Neutrophil (primary cell): Measurements from ENCODE around the gene DOK7.

Experiments
- H3K27ac ChIP-seq: fragments of 200-600 bp; sonication (generic); 2 replicates; pipeline ENCODE4 v1.5.1; 2016; ENCODE audit warnings: mild to moderate bottlenecking, moderate library complexity
- H3K27me3 ChIP-seq: fragments of 200-600 bp; sonication (generic); 2 replicates; pipeline ENCODE4 v1.6.0; 2016; ENCODE audit warnings: mild to moderate bottlenecking
- H3K36me3 ChIP-seq: fragments of 200-600 bp; sonication (generic); 2 replicates; pipeline ENCODE4 v1.5.1; 2017
- H3K4me1 ChIP-seq, 2 experiments: fragments of 200-600 bp in 1 of 2; sonication (generic) in 1 of 2; 1 replicate in 1 of 2; 2 replicates in 1 of 2; pipeline versions ENCODE4 v1.5.1 to v1.6.1; 2013 to 2016; ENCODE audit warnings: low read depth in 1 of 2, low read length in 1 of 2, mild to moderate bottlenecking in 1 of 2, moderate library complexity in 1 of 2; ENCODE audit not compliant: control insufficient read depth in 1 of 2, insufficient read depth in 1 of 2
- H3K4me3 ChIP-seq, 2 experiments: fragments of 200-600 bp in 1 of 2; sonication (generic) in 1 of 2; 1 replicate in 1 of 2; 2 replicates in 1 of 2; pipeline ENCODE4 v1.5.1; 2013 to 2016; ENCODE audit warnings: low read depth in 1 of 2, low read length in 1 of 2, mild to moderate bottlenecking in 1 of 2, moderate library complexity in 1 of 2
- H3K9me3 ChIP-seq: fragments of 200-600 bp; sonication (generic); 2 replicates; pipeline ENCODE4 v1.5.1; 2016
- TF ChIP-seq, protein P1 (sequence below): fragments of 200-600 bp; sonication (generic); IDR thresholded peaks from 2 replicates; pipeline ENCODE4 v1.5.1; 2016; ENCODE audit warnings: antibody characterized with exemption

DOK7 gene

DNA sequence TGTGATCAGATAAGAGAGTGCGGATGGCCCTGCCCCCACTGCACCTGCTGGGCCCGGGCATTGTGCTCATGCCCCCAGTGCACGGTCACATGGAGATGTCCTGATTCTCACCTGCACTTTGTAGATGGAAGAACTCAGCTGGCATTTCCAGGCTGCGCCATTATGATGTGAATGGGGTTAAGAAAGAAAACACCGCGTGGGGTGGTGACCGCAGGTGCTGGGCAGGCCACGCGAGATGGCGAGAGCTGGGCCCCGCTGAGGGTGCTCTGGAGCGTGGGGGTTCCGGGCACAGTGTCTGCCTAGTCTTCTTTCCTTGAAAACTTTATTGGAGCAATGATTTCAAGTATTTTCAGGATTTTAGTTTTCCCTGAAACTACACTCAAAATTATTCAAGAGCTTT lies 39.2 kb upstream of the DOK7 start:
- Histone ChIP-seq H3K4me3 (no peak overlapping the region), H3K27me3 (no peaks in the 10 kb centered on the region), H3K27ac (no peak overlapping the region), H3K9me3 (no peaks in the 10 kb centered on the region), H3K36me3 (no peaks in the 10 kb centered on the region), H3K4me1 (no peaks in the 10 kb centered on the region)
- TF ChIP-seq, protein P1, sequence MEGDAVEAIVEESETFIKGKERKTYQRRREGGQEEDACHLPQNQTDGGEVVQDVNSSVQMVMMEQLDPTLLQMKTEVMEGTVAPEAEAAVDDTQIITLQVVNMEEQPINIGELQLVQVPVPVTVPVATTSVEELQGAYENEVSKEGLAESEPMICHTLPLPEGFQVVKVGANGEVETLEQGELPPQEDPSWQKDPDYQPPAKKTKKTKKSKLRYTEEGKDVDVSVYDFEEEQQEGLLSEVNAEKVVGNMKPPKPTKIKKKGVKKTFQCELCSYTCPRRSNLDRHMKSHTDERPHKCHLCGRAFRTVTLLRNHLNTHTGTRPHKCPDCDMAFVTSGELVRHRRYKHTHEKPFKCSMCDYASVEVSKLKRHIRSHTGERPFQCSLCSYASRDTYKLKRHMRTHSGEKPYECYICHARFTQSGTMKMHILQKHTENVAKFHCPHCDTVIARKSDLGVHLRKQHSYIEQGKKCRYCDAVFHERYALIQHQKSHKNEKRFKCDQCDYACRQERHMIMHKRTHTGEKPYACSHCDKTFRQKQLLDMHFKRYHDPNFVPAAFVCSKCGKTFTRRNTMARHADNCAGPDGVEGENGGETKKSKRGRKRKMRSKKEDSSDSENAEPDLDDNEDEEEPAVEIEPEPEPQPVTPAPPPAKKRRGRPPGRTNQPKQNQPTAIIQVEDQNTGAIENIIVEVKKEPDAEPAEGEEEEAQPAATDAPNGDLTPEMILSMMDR: no peak

DNA sequence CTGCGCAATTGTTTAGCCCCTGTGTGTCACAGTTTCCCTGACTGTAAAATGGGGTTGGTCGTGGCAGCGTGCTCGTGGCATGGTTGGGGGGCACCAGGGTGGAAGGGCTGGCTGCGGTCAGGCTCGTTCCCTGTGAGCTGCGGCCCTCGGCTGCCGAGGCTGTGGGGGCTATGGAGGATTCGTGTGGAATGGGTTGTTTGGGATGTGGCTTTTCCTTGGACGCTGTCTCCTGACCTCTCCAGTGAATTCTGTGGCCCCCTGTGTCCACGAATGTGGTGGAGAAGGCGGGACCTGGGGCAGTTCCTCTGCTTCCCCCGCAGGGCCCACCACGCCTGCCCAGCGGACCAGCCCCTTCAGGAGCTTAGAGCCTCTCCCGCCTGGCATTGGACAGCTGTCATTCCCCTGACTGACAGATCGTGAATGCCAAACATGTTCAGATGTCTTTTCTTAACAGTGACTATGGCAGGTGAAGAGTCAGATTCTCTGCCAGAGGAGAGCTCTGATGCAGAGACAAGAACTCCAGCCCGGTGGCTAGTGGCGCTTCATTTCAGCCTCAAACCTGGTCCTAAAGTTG lies 38.5 kb upstream of the DOK7 start:
- H3K27ac ChIP-seq: no peak overlapping the region
- no peaks in the 10 kb centered on the region for H3K9me3 ChIP-seq
- TF ChIP-seq, protein P1: no peak
- H3K4me3 ChIP-seq: no peak overlapping the region
- H3K27me3 ChIP-seq: no peaks in the 10 kb centered on the region
- H3K4me1 ChIP-seq: no peaks in the 10 kb centered on the region
- no peaks in the 10 kb centered on the region for H3K36me3 ChIP-seq

DNA sequence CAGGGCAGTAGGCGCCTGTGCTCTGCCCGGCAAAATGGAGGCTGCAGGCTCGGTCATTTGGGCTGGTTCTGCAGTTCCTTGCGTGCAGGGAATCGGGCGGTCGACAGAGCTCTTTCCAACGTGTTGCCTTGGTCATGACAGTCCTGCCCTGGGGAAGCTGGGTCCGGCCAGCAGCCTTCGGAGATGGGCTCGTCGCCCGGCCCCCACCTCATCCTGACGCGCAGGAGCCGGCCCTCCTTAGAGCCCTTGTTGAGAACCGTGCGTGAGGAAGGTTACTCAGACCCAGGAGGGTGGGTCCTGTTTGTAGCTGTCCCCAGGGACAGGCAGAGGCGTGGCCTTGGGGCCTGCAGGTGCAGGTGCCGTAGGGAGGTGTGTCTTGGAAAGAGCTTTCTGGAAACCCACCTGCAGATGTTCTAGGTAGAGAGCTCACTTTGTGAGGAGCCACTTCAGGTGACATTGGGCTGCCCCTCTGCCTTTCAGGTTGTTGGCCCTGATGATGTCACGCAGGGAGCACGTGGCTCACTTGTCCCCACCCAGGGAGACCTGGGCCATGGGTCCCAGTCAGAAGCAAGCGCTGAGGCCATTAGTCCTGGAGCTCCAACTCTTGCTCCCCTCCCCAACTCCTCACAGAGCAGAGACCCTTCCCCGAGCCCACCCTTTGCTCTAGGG lies 36.5 kb upstream of the DOK7 start:
- Histone ChIP-seq H3K9me3 (no peaks in the 10 kb centered on the region), H3K27me3 (no peaks in the 10 kb centered on the region), H3K4me3 (no peak overlapping the region), H3K36me3 (no peaks in the 10 kb centered on the region), H3K27ac (no peak overlapping the region), H3K4me1 (no peaks in the 10 kb centered on the region)
- TF ChIP-seq, protein P1: no peak

DNA sequence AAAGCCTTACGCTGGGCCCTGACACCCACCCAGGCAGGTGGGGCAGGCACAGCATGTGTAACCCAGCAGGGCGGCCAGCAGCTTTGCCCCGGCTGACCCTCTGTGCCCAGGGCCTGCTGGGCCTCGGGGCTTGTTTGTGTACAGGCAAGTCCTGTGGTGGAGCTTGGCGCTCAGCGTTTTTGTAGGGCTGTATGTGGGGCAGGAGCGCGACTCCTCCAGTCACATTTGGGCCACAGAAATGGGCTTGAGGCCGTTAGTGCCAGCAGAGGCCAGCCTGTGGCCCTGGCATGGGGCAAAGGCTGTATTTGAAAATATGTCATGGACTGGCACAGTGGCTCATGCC lies 36.0 kb upstream of the DOK7 start:
- H3K4me3 ChIP-seq: no peak overlapping the region
- H3K36me3 ChIP-seq: no peaks in the 10 kb centered on the region
- TF ChIP-seq, protein P1: no peak
- no peaks in the 10 kb centered on the region for H3K4me1 ChIP-seq
- no peaks in the 10 kb centered on the region for H3K27me3 ChIP-seq
- no peak overlapping the region for H3K27ac ChIP-seq
- no peaks in the 10 kb centered on the region for H3K9me3 ChIP-seq

DNA sequence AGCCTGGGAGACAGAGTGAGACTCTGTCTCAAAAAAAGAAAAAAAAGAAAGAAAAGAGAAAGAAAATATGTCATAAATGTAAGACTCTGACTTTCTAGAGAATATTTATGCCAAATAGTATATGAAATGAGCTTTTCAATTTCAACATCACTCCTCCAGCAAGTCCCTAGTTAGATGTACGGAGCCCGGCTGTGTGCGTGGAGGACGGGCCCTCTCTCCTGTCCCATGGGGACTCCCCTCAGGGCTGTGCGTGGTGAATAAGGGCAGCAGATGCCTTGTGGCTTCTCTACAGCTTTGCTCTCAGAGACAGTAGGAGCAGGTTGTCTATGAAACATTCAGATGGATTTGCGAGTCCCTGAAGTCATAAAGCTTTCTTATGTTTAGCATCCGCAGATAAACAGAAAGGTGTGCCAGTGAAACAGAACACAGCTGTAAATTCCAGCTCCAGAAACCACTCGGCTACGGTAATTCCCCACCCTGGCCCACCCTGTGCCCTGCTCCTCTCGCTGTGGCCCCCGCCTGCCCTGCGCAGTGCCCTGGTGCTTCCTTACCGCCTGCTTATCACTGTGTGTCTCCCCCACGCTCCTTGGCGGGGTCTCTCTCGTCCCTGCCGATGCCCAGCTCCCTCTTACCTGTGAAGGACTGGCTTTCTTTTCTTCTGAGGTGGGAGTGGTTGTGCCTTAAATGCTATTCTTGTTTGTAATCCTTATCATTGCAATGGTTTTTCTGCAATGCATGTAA lies 35.2 kb upstream of the DOK7 start:
- no peak overlapping the region for H3K4me3 ChIP-seq
- TF ChIP-seq, protein P1: no peak
- no peaks in the 10 kb centered on the region for H3K36me3 ChIP-seq

More for the DNA sequence above, 35.2 kb upstream of the DOK7 start:
- Histone ChIP-seq H3K9me3 (no peaks in the 10 kb centered on the region), H3K27ac (no peak overlapping the region), H3K27me3 (no peaks in the 10 kb centered on the region), H3K4me1 (no peaks in the 10 kb centered on the region)
